GM12878 (cell line): ENCODE measurements around the gene ERN2. TPM values are rescaled to one million over a fixed set of nuclear protein-coding genes. Genes with fewer than 3 reads are reported as not detected.

Experiments used
- ATAC-seq: fragments of 200-7000 bp; cut with Tn5 transposase; 3 replicates; pipeline ENCODE4 v1.9.1; 2020; ENCODE audit warnings: mild to moderate bottlenecking, moderate library complexity
- BruUV-seq: library from RNA; stranded (reverse); fragments of 400-500 nt; replicated peaks from 2 replicates; lab custom pipeline; 2021; lab: Mats Ljungman, UMichigan
- CTCF ChIA-PET: fragments of 300-600 bp; sonication (Branson Sonifier 250); formaldehyde crosslinking; extraction: SDS; loops from one replicate; lab custom pipeline; 2021; ENCODE audit warnings: inconsistent platforms; lab: Yijun Ruan, JAX
- POLR2A ChIA-PET: fragments of 350-600 bp; formaldehyde crosslinking; extraction: SDS; loops from one replicate; lab custom pipeline; 2021; ENCODE audit warnings: inconsistent platforms; lab: Charles Lee
- RAD21 ChIA-PET: fragments of 300-600 bp; sonication (Branson Sonifier 250); formaldehyde crosslinking; loops from one replicate; lab custom pipeline; 2023; ENCODE audit warnings: antibody characterized with exemption; ENCODE audit not compliant: unreplicated experiment; lab: Charles Lee
- SMC1A ChIA-PET: fragments of 300-600 bp; sonication (Branson Sonifier 250); formaldehyde crosslinking; loops from one replicate; lab custom pipeline; 2023; ENCODE audit not compliant: unreplicated experiment, uncharacterized antibody; lab: Charles Lee
- DNase-seq: peaks from one replicate; pipeline ENCODE4 v3.0.0-alpha.2; 2011; ENCODE audit warnings: low read depth, low spot score
- FAIRE-seq: peaks from 3 replicates; lab custom pipeline; 2011; peaks lifted over from hg19 to GRCh38; lab: Jason Lieb, UNC
- H2AFZ ChIP-seq: 2 replicates; pipeline ENCODE4 v1.6.0; 2011; ENCODE audit warnings: low read depth, low read length, control low read depth; ENCODE audit not compliant: control insufficient read depth
- H3K27ac ChIP-seq: 2 replicates; pipeline ENCODE4 v1.5.1; 2011; ENCODE audit warnings: control low read depth; ENCODE audit not compliant: control insufficient read depth, insufficient read depth
- H3K27me3 ChIP-seq, 2 experiments: replicated peaks in 1 of 2; 2 replicates each; pipeline versions ENCODE4 v1.6.0 to v1.6.1; 2011; ENCODE audit warnings: low read length in 1 of 2; ENCODE audit not compliant: control insufficient read depth in 2 of 2, insufficient read depth in 2 of 2
- H3K36me3 ChIP-seq, 2 experiments: 2 replicates each; pipeline ENCODE4 v1.5.1; 2011; ENCODE audit warnings: low read length in 1 of 2; ENCODE audit not compliant: control insufficient read depth in 2 of 2, insufficient read depth in 2 of 2
- H3K4me1 ChIP-seq: 2 replicates; pipeline ENCODE4 v1.6.1; 2011; ENCODE audit warnings: mild to moderate bottlenecking, low read length, moderate library complexity, mixed read lengths; ENCODE audit not compliant: control insufficient read depth, insufficient read depth
- H3K4me2 ChIP-seq: 2 replicates; pipeline ENCODE4 v1.6.0; 2011; ENCODE audit warnings: control low read depth; ENCODE audit not compliant: control insufficient read depth, insufficient read depth
- H3K4me3 ChIP-seq: fragments of 200-600 bp; sonication (generic); 2 replicates; pipeline ENCODE4 v1.5.1; 2016
- H3K79me2 ChIP-seq: 2 replicates; pipeline ENCODE4 v1.6.0; 2011; ENCODE audit warnings: low read length; ENCODE audit not compliant: control insufficient read depth, insufficient read depth
- H3K9ac ChIP-seq: 2 replicates; pipeline ENCODE4 v1.8.0; 2011; ENCODE audit warnings: low read length, control low read depth, mixed read lengths; ENCODE audit not compliant: control insufficient read depth, insufficient read depth
- H3K9me3 ChIP-seq: replicated peaks from 3 replicates; pipeline ENCODE4 v1.5.1; 2011; ENCODE audit warnings: mild to moderate bottlenecking, low read length; ENCODE audit not compliant: control insufficient read depth, insufficient read depth
- H4K20me1 ChIP-seq: 2 replicates; pipeline ENCODE4 v1.6.0; 2011; ENCODE audit not compliant: control insufficient read depth, insufficient read depth
- POLR2A ChIP-seq: IDR thresholded peaks from 2 replicates; pipeline ENCODE4 v1.6.1; 2011; ENCODE audit warnings: low read depth, mild to moderate bottlenecking, low read length
- PRDM15 ChIP-seq: fragments of 450-650 bp; formaldehyde crosslinking; IDR thresholded peaks from 2 replicates; pipeline ENCODE4 v1.4.0; 2020; ENCODE audit warnings: mild to moderate bottlenecking, moderate library complexity
- YBX1 ChIP-seq: fragments of 450-650 bp; IDR thresholded peaks from 2 replicates; pipeline ENCODE4 v1.6.1; 2016; ENCODE audit warnings: antibody characterized with exemption
- YY1 ChIP-seq: IDR thresholded peaks from 2 replicates; pipeline ENCODE4 v1.6.1; 2011; ENCODE audit warnings: low read depth, mild to moderate bottlenecking, low read length
- ZNF592 ChIP-seq: fragments of 450-650 bp; IDR thresholded peaks from 2 replicates; pipeline ENCODE4 v1.6.1; 2017; ENCODE audit warnings: mild to moderate bottlenecking, moderate library complexity
- ZSCAN29 ChIP-seq: fragments of 450-650 bp; IDR thresholded peaks from 2 replicates; pipeline ENCODE4 v1.6.1; 2017; ENCODE audit warnings: mild to moderate bottlenecking, moderate library complexity
- WGBS: methylation state at CpG from one replicate; pipeline ENCODE4 v1.1.6; 2016; ENCODE audit warnings: low lambda C conversion rate; ENCODE audit not compliant: insufficient replicate concordance, insufficient coverage; ENCODE audit errors: missing lambda C conversion rate; 5-methylcytosine and 5-hydroxymethylcytosine counted together
- in situ Hi-C: fragments of 300-500 bp; cut with MboI; formaldehyde crosslinking; loops from 9 replicates; pipeline ENCODE4 v1.14.3; 2018; ENCODE audit warnings: mixed read lengths
- intact Hi-C: fragments of 100-400 bp; cut with micrococcal nuclease; formaldehyde crosslinking; loops from one replicate; pipeline ENCODE4 v1.14.2; 2022; ENCODE audit not compliant: unreplicated experiment
- polyA plus RNA-seq, 11 experiments: library from polyadenylated mRNA; depleted of rRNA in 4 of 11; unstranded in 6 of 11; stranded (reverse) in 5 of 11; fragments of >200 nt; fragmentation: Nextera tagmentation in 4 of 11; fragmentation: Illumina TruSeq in 1 of 11; extraction: Ambion mirVana in 4 of 11; extraction: Trizol in 1 of 11; gene quantifications; 1 replicate in 1 of 11; 2 replicates in 10 of 11; pipeline versions ENCODE4 v1.2.1 to v1.2.3, GENCODE V29; 2011 to 2016; ENCODE audit warnings: inconsistent platforms in 2 of 11, missing spikeins in 2 of 11, low read depth in 1 of 11
- total RNA-seq, 4 experiments: library from RNA; depleted of rRNA in 3 of 4; stranded (reverse); fragments of >200 nt in 3 of 4; fragmentation: Illumina TruSeq in 1 of 4; extraction: Trizol in 1 of 4; gene quantifications; 2 replicates each; pipeline versions ENCODE4 v1.2.1 to v1.2.3, GENCODE V29; 2013 to 2021

Gene ERN2
- total and polyA plus RNA-seq, 10 of the 15 experiments (the other 5 are each of a cell fraction or from before 2014, with no cell fraction given): 0.06 to 0.95 (median 0.36) TPM; not detected in 5

GRCh38 chr16:23679986-23680336 lies 33.1 kb downstream of the ERN2 start (continued):
- no peak for TF ChIP-seq PRDM15 (CRISPR knock-in tag)
- TF ChIP-seq, all 136 proteins: peak for 0

GRCh38 chr16:23679274-23679985 lies 33.6 kb downstream of the ERN2 start:
- TF ChIP-seq YY1 (peak; percentile 46; the same call in 1 of the 2 replicates), YBX1 (no peak), ZNF592 (no peak), POLR2A (peak; percentile 3; the same call in 1 of the 2 replicates), ZSCAN29 (no peak)
- TF ChIP-seq, all 136 proteins: peak for 2
- WGBS: 5% methylated on average over 24 of the region's 24 CpGs
- H3K4me1 ChIP-seq: peaks cover 14% of the 10 kb centered on the region
- no TSS peak for BruUV-seq
- H2AFZ ChIP-seq: peak overlapping the region; percentile 46
- H3K36me3 ChIP-seq: peaks cover 18 to 24% of the 10 kb centered on the region in 2 experiments
- no peaks in the 10 kb centered on the region; the same call in 1 of the 2 replicates for H4K20me1 ChIP-seq
- no peaks in the 10 kb centered on the region for H3K27me3 ChIP-seq
- ATAC-seq (peak; percentile 56), DNase-seq (no peak), FAIRE-seq (no peak)
- intact Hi-C loops: loop anchor here (5.0 kb wide), 1 partner anchor 37 kb away; the partner anchor contains the start of genes DCTN5 and PALB2
- SMC1A ChIA-PET: interaction anchor here (0.6 to 1.5 kb wide), 5 partner anchors 27 to 126 kb away, joined by 3 to 4 read pairs (median 3); partner anchors contain the start of gene DCTN5
- POLR2A ChIA-PET: interaction anchor here (0.6 to 1.1 kb wide), 4 partner anchors 9 to 257 kb away, joined by 3 to 4 read pairs (median 4); no protein-coding TSS in a partner anchor
- RAD21 ChIA-PET: interaction anchor here (0.7 to 2.0 kb wide), 6 partner anchors 28 to 309 kb away, joined by 3 to 6 read pairs (median 4); no protein-coding TSS in a partner anchor
- H3K9me3 ChIP-seq: no peaks in the 10 kb centered on the region
- peak overlapping the region; percentile 94 for H3K4me2 ChIP-seq
- H3K79me2 ChIP-seq: peaks cover 42% of the 10 kb centered on the region
- H3K27ac ChIP-seq: peak overlapping the region; percentile 85
- peak overlapping the region; percentile 93 for H3K9ac ChIP-seq
- CTCF ChIA-PET: interaction anchor here (0.6 to 4.5 kb wide), 6 partner anchors 12 to 211 kb away, joined by 3 to 26 read pairs (median 4); no protein-coding TSS in a partner anchor
- in situ Hi-C loops: no loop called here
- peak overlapping the region; percentile 97 for H3K4me3 ChIP-seq
